IPS DF 6.9 (cell line): ENCODE data around the gene BTBD16.

Experiments used
- DNase-seq: peaks from one replicate; pipeline ENCODE4 v3.0.0-alpha.2; 2013; ENCODE audit warnings: low read depth, low spot score
- H3K27ac ChIP-seq: one replicate; pipeline ENCODE4 v1.5.1; 2013; ENCODE audit warnings: low read length, control low read depth
- H3K27me3 ChIP-seq: 2 replicates; pipeline ENCODE4 v1.6.1; 2013; ENCODE audit warnings: mild to moderate bottlenecking, low read length; ENCODE audit not compliant: control insufficient read depth, insufficient read depth
- H3K36me3 ChIP-seq: 2 replicates; pipeline ENCODE4 v1.6.1; 2013; ENCODE audit warnings: low read length; ENCODE audit not compliant: control insufficient read depth, insufficient read depth
- H3K4me1 ChIP-seq: 2 replicates; pipeline ENCODE4 v1.6.1; 2013; ENCODE audit warnings: low read length; ENCODE audit not compliant: control insufficient read depth, insufficient read depth
- H3K4me3 ChIP-seq: 2 replicates; pipeline ENCODE4 v1.5.1; 2013; ENCODE audit warnings: mild to moderate bottlenecking, low read length
- H3K9me3 ChIP-seq: 2 replicates; pipeline ENCODE4 v1.6.1; 2013; ENCODE audit warnings: low read length, inconsistent platforms; ENCODE audit not compliant: control insufficient read depth, insufficient read depth
- WGBS: extraction: QIAGEN DNeasy Blood & Tissue Kit; methylation state at CpG from one replicate; pipeline ENCODE4 v1.1.7; 2013; ENCODE audit warnings: mixed read lengths, missing lambda C conversion rate; ENCODE audit not compliant: insufficient read length, insufficient coverage; 5-methylcytosine and 5-hydroxymethylcytosine counted together

Gene BTBD16

DNA sequence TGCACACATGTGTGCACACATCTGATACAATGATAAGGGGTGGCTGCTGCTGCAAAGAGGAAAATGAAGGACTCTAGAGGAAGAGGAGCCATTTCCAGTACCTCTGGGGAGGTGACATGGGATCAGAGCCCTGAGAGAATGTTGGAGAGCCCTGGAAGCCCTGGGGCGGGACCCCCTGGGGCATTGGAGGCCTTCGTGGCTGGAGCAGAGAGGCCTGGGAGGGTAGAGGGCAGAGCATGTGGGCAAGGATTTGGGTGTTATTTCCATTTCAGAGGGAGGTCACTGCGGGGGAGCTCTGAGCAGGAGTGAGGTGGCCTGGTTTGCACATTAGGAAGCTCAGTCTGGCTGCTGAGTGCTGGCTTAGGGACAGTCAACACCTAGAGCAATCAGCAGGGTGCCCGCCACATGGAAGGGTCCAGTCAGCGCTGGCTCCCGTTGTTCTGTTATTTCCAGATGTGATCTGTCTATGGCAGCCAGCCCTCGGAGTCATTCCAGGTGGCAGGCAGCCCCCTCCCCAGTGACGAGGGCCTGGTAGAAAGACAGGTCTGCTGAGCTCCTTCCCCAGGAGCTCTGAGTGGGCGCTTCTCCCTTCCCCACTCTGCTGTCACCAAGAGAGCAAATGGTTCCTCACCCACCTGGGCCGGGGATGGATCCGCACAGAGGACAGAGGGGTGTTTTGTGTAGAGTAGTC is 24.1 kb upstream of the BTBD16 start:
- DNase-seq, result no peak
- no peak overlapping the region for H3K4me3 ChIP-seq
- H3K36me3 ChIP-seq, result peaks cover 10% of the 10 kb centered on the region
- H3K4me1 ChIP-seq, result no peaks in the 10 kb centered on the region
- H3K27ac ChIP-seq, result no peak overlapping the region
- no CpG with 5 or more reads among the region's 11 CpGs for WGBS
- no peaks in the 10 kb centered on the region for H3K27me3 ChIP-seq
- no peaks in the 10 kb centered on the region for H3K9me3 ChIP-seq

DNA sequence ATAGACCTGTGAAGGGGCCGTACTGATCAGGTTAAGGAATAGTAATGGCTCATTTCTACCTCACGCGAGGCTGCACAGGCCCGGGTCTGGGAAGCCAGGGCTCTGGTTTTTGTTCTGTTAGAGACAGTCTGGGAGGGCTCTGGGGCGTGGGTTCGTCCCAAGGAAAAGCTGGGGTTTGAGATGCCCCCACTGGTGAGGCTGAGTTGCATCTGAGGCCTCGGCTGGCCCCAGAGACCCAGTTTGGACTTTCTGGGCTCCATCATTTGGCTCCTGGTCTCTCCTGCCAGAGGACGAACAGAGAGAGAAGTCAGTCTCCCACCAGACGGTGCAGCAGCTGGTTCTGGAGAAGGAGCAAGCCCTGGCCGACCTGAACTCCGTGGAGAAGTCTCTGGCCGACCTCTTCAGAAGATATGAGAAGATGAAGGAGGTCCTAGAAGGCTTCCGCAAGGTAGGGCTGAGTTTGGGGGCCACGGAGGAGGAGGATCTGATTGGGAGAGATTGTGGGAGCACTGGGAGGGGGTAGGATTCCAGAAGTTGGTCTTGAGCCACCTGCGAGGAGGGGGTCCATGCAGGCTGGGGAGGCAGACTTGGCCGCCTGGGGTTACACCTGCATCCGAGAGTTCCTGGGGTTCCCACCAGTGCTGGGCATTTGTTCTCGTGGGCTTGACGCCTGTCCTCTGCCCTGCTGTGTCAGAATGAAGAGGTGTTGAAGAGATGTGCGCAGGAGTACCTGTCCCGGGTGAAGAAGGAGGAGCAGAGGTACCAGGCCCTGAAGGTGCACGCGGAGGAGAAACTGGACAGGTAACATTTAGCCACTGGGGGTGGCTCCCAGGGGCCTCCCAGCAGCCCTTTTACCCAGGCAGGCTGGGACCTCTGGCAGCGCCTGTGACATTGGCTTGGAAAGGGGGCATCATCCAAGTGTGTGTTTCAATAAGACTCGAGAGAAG is 22.5 kb upstream of the BTBD16 start:
- Histone ChIP-seq H3K36me3 (peaks cover 8% of the 10 kb centered on the region; the same call in 1 of the 2 replicates), H3K4me1 (no peaks in the 10 kb centered on the region), H3K27ac (no peak overlapping the region), H3K27me3 (no peaks in the 10 kb centered on the region), H3K9me3 (no peaks in the 10 kb centered on the region), H3K4me3 (no peak overlapping the region)
- DNase-seq, result no peak
- no CpG with 5 or more reads among the region's 25 CpGs for WGBS

GRCh38 chr10:122249303-122249850 is 21.7 kb upstream of the BTBD16 start:
- Histone ChIP-seq H3K27ac (no peak overlapping the region), H3K9me3 (no peaks in the 10 kb centered on the region), H3K36me3 (peaks cover 8% of the 10 kb centered on the region; the same call in 1 of the 2 replicates), H3K4me3 (no peak overlapping the region), H3K4me1 (no peaks in the 10 kb centered on the region), H3K27me3 (no peaks in the 10 kb centered on the region)
- DNase-seq, result no peak
- no CpG with 5 or more reads among the region's 11 CpGs for WGBS

- Histone ChIP-seq H3K4me1 (no peaks in the 10 kb centered on the region), H3K27me3 (no peaks in the 10 kb centered on the region), H3K27ac (no peak overlapping the region), H3K36me3 (peaks cover 8% of the 10 kb centered on the region; the same call in 1 of the 2 replicates), H3K9me3 (no peaks in the 10 kb centered on the region), H3K4me3 (no peak overlapping the region)
- no peak for DNase-seq
- no CpG with 5 or more reads among the region's 10 CpGs for WGBS
Measured at GRCh38 chr10:122249991-122250750, 20.9 kb upstream of the BTBD16 start.

GRCh38 chr10:122251459-122252255 is 19.4 kb upstream of the BTBD16 start:
- Histone ChIP-seq H3K36me3 (peaks cover 6% of the 10 kb centered on the region; the same call in 1 of the 2 replicates), H3K27ac (no peak overlapping the region), H3K4me3 (no peak overlapping the region), H3K9me3 (no peaks in the 10 kb centered on the region), H3K4me1 (no peaks in the 10 kb centered on the region), H3K27me3 (no peaks in the 10 kb centered on the region)
- no CpG with 5 or more reads among the region's 11 CpGs for WGBS
- no peak for DNase-seq

- no peak overlapping the region for H3K27ac ChIP-seq
- no peak for DNase-seq
- H3K36me3 ChIP-seq, result peaks cover 6% of the 10 kb centered on the region; the same call in 1 of the 2 replicates
- H3K9me3 ChIP-seq, result no peaks in the 10 kb centered on the region
- H3K27me3 ChIP-seq, result no peaks in the 10 kb centered on the region
- WGBS, result no CpG with 5 or more reads among the region's 3 CpGs
- no peak overlapping the region for H3K4me3 ChIP-seq
- H3K4me1 ChIP-seq, result no peaks in the 10 kb centered on the region
Measured at GRCh38 chr10:122252805-122253204, 18.3 kb upstream of the BTBD16 start.

- H3K9me3 ChIP-seq, result no peaks in the 10 kb centered on the region
- H3K4me3 ChIP-seq, result no peak overlapping the region
- no peak overlapping the region for H3K27ac ChIP-seq
- peaks cover 6% of the 10 kb centered on the region; the same call in 1 of the 2 replicates for H3K36me3 ChIP-seq
- no CpG with 5 or more reads among the region's 2 CpGs for WGBS
- DNase-seq, result no peak
- peaks cover 2% of the 10 kb centered on the region; the same call in 1 of the 2 replicates for H3K4me1 ChIP-seq
- H3K27me3 ChIP-seq, result no peaks in the 10 kb centered on the region
Measured at GRCh38 chr10:122253605-122254004, 17.5 kb upstream of the BTBD16 start.

DNA sequence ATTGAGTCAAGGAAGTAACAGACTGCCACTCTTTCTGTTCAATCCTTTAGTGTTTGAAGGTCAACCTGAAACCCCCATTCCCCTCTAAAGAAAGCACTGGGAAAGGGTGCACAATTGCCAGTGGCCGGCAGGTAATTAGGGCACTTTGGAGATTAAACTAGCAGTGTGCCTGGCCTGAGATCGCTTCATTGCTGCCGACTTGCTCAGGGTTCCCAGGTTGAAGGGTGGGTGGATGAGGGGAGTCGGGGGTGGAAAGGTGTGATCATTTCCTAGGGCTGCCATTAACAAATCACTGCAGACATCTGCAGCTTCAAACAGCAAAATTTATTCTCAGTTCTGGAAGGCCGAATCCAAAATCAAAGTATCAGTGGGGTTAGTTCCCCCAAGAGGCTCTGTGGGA is 16.3 kb upstream of the BTBD16 start:
- WGBS, result no CpG with 5 or more reads among the region's 5 CpGs
- H3K36me3 ChIP-seq, result peaks cover 3% of the 10 kb centered on the region; the same call in 1 of the 2 replicates

DNA sequence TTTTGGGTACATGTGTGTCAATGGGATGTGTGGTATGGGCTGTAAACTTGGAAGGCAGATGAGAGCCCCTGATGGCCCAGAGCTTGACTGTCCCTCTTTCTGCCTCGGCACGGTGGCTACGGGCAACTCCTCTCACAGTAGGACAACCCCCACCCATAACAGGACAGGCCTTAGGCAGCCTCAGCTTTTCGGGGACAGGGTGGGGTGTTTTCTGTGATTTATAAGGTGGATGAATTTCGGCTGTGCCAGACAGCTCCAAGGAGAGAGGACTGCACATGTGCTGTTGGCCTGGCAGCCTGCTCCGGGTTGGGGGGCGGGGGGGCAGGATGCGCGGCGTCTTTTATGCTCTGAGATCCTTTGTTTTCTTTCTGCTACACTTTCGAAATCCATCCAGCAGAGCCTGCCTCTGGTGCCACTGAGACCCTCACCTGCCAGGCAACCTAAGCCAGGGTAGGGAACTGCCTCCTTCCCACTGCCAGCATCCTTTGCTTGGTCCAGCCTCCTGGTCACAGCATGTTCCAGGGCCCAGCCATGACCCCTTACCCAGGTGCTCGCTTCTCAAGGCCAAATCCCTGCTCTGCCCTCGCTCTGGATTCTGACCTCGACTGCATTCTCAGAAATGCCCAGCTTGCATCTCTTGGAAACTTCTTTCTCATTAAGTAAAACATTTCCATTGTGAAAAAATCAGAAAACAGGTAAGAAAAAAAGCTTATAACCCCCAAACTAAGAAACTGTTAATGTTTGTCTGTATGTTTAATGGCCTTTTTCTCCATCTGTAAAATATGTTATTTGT is 15.4 kb upstream of the BTBD16 start:
- no peak for DNase-seq
- no peaks in the 10 kb centered on the region for H3K9me3 ChIP-seq
- H3K36me3 ChIP-seq, result peaks cover 3% of the 10 kb centered on the region; the same call in 1 of the 2 replicates
- no peaks in the 10 kb centered on the region for H3K27me3 ChIP-seq
- H3K4me3 ChIP-seq, result no peak overlapping the region
- peaks cover 6% of the 10 kb centered on the region; the same call in 1 of the 2 replicates for H3K4me1 ChIP-seq
- no CpG with 5 or more reads among the region's 14 CpGs for WGBS
- no peak overlapping the region for H3K27ac ChIP-seq

More for the DNA sequence above, 16.3 kb upstream of the BTBD16 start:
- H3K9me3 ChIP-seq, result no peaks in the 10 kb centered on the region
- DNase-seq, result no peak
- no peak overlapping the region for H3K27ac ChIP-seq
- no peaks in the 10 kb centered on the region for H3K27me3 ChIP-seq
- peaks cover 6% of the 10 kb centered on the region; the same call in 1 of the 2 replicates for H3K4me1 ChIP-seq
- no peak overlapping the region for H3K4me3 ChIP-seq
